ENCODE data around the gene SLC6A17. TPM values are rescaled to one million over a fixed set of nuclear protein-coding genes. Genes with fewer than 3 reads are reported as not detected.
A peak's percentile ranks its signal among the peaks of the same experiment; 100 is the strongest.

Gene SLC6A17
- total RNA-seq (2021) (not detected in 2 replicates), Bru-seq, nascent RNA (percentile 4 among the genes with signal in this experiment), BruChase-seq, experiment 1, labeled RNA remaining after a 2-hour chase (percentile 1 among the genes with signal in this experiment), BruChase-seq, experiment 2, labeled RNA remaining after a 6-hour chase (percentile 2 among the genes with signal in this experiment)
- long read RNA-seq, partial matches to known transcripts: 1 of 1 reads
- long read RNA-seq, other reads (novel, unspliced or antisense): 0 of 1 reads

GRCh38 chr1:110150330-110151174, at the start of gene SLC6A17:
TSS of gene SLC6A17 (plus strand) at chr1:110150494. CDS start at chr1:110166930, 16,436 bp downstream.
- DNase-seq (ENCODE audit: low spot score): peak; percentile 62
- Histone ChIP-seq H3K27ac (ENCODE audit: low read depth, low read length, poor library complexity, severe bottlenecking) (no peak within 1 kb of the TSS), H3K36me3 (ENCODE audit: insufficient read depth, low read length, poor library complexity, severe bottlenecking) (no peaks in the 10 kb centered on the region), H3K27me3 (replicated peaks; ENCODE audit: insufficient read depth, low read depth, low read length, poor library complexity) (peaks cover 98% of the 10 kb centered on the region), H3K4me3 (ENCODE audit: low read depth, low read length, poor library complexity, severe bottlenecking) (peak within 1 kb of the TSS; percentile 21), H3K4me1 (ENCODE audit: insufficient read depth, low read length, poor library complexity, severe bottlenecking) (peaks cover 7% of the 10 kb centered on the region), H3K9me3 (ENCODE audit: low read depth, low read length, poor library complexity, severe bottlenecking) (no peaks in the 10 kb centered on the region)
- intact Hi-C loops (cut with micrococcal nuclease; ENCODE audit: unreplicated experiment): no loop called here
- peak; percentile 56 for TF ChIP-seq EZH2 (IDR thresholded peaks at IDR 0.05; ENCODE audit: borderline replicate concordance, low read depth, low read length, poor library complexity, severe bottlenecking)
- TF ChIP-seq, protein P1, sequence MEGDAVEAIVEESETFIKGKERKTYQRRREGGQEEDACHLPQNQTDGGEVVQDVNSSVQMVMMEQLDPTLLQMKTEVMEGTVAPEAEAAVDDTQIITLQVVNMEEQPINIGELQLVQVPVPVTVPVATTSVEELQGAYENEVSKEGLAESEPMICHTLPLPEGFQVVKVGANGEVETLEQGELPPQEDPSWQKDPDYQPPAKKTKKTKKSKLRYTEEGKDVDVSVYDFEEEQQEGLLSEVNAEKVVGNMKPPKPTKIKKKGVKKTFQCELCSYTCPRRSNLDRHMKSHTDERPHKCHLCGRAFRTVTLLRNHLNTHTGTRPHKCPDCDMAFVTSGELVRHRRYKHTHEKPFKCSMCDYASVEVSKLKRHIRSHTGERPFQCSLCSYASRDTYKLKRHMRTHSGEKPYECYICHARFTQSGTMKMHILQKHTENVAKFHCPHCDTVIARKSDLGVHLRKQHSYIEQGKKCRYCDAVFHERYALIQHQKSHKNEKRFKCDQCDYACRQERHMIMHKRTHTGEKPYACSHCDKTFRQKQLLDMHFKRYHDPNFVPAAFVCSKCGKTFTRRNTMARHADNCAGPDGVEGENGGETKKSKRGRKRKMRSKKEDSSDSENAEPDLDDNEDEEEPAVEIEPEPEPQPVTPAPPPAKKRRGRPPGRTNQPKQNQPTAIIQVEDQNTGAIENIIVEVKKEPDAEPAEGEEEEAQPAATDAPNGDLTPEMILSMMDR (conservative IDR thresholded peaks at IDR 0.05; ENCODE audit: low read depth, low read length): no peak
- ChIA-PET POLR2A (ENCODE audit: low non-redundant PET) (no interaction called here), CTCF (interaction anchor here (0.7 kb wide), 1 partner anchor 383 kb away, joined by 10 read pairs; no protein-coding TSS in a partner anchor)
- BruUV-seq (replicated peaks): no TSS peak

DNA sequence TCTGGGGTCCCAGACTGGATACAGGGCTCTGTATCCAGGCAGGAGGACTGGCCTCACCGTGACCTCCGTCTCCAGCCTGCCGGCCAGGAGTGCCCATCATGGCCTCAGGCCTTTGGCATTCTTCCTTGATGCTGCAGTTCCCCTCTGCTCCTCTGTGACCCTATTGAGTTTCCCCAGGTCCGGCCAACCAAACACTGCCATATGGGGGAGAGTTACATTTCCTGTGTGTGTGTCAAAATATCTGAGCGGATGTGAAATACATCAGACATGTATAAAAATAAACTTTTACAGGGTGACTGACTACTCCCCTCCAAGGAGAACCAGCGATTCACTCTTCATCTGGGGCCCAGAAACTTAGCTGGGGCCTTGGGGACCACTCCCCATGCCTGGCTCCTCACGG, 48.2 kb upstream of the SLC6A17 start:
- Histone ChIP-seq H3K4me1 (ENCODE audit: insufficient read depth, low read length, poor library complexity, severe bottlenecking) (no peaks in the 10 kb centered on the region), H3K27me3 (replicated peaks; ENCODE audit: insufficient read depth, low read depth, low read length, poor library complexity) (peaks cover 8% of the 10 kb centered on the region), H3K4me3 (ENCODE audit: low read depth, low read length, poor library complexity, severe bottlenecking) (no peak overlapping the region), H3K27ac (ENCODE audit: low read depth, low read length, poor library complexity, severe bottlenecking) (no peak overlapping the region), H3K9me3 (ENCODE audit: low read depth, low read length, poor library complexity, severe bottlenecking) (no peaks in the 10 kb centered on the region), H3K36me3 (ENCODE audit: insufficient read depth, low read length, poor library complexity, severe bottlenecking) (no peaks in the 10 kb centered on the region)
- intact Hi-C loops (cut with micrococcal nuclease; ENCODE audit: unreplicated experiment): no loop called here
- TF ChIP-seq EZH2 (IDR thresholded peaks at IDR 0.05; ENCODE audit: borderline replicate concordance, low read depth, low read length, poor library complexity, severe bottlenecking): no peak
- TF ChIP-seq, protein P1 (conservative IDR thresholded peaks at IDR 0.05; ENCODE audit: low read depth, low read length): no peak
- DNase-seq (ENCODE audit: low spot score): no peak
- ChIA-PET CTCF (interaction anchor here (1.3 kb wide), 1 partner anchor 14 kb away, joined by 3 read pairs; no protein-coding TSS in a partner anchor), POLR2A (ENCODE audit: low non-redundant PET) (no interaction called here)
- no TSS peak for BruUV-seq (replicated peaks)

- ChIA-PET CTCF (interaction anchor here (1.3 to 2.0 kb wide), 3 partner anchors 16 to 76 kb away, joined by 6 to 15 read pairs (median 7); no protein-coding TSS in a partner anchor), POLR2A (ENCODE audit: low non-redundant PET) (no interaction called here)
- TF ChIP-seq, protein P1 (conservative IDR thresholded peaks at IDR 0.05; ENCODE audit: low read depth, low read length): peak; percentile 94
- TF ChIP-seq EZH2 (IDR thresholded peaks at IDR 0.05; ENCODE audit: borderline replicate concordance, low read depth, low read length, poor library complexity, severe bottlenecking): no peak
- no peak overlapping the region for H3K27ac ChIP-seq (ENCODE audit: low read depth, low read length, poor library complexity, severe bottlenecking)
- H3K4me3 ChIP-seq (ENCODE audit: low read depth, low read length, poor library complexity, severe bottlenecking): no peak overlapping the region
- H3K9me3 ChIP-seq (ENCODE audit: low read depth, low read length, poor library complexity, severe bottlenecking): no peaks in the 10 kb centered on the region
- BruUV-seq (replicated peaks): no TSS peak
- intact Hi-C loops (cut with micrococcal nuclease; ENCODE audit: unreplicated experiment): loop anchor here (1.0 kb wide), 1 partner anchor 53 kb away; no protein-coding TSS in a partner anchor
- peaks cover 41% of the 10 kb centered on the region for H3K27me3 ChIP-seq (replicated peaks; ENCODE audit: insufficient read depth, low read depth, low read length, poor library complexity)
- peak; percentile 74 for DNase-seq (ENCODE audit: low spot score)
- H3K4me1 ChIP-seq (ENCODE audit: insufficient read depth, low read length, poor library complexity, severe bottlenecking): no peaks in the 10 kb centered on the region
- no peaks in the 10 kb centered on the region for H3K36me3 ChIP-seq (ENCODE audit: insufficient read depth, low read length, poor library complexity, severe bottlenecking)
Measured at GRCh38 chr1:110106013-110106941, 44.0 kb upstream of the SLC6A17 start.

All from A673 (cell line).